ENCODE data around the gene SPACDR.

SPACDR gene, protein sequence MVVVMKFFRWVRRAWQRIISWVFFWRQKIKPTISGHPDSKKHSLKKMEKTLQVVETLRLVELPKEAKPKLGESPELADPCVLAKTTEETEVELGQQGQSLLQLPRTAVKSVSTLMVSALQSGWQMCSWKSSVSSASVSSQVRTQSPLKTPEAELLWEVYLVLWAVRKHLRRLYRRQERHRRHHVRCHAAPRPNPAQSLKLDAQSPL

GRCh38 chr7:100464210-100464660 is at the start of gene SPACDR:
Gene SPACDR, minus strand, starts transcription at chr7:100464260. Its CDS starts 235 bp downstream, at chr7:100464025.
- CTCF ChIA-PET = interaction anchor here (1.2 kb wide), 1 partner anchor 124 kb away, joined by 4 read pairs; no protein-coding TSS in a partner anchor

GRCh38 chr7:100513212-100513810 is 49.3 kb upstream of the SPACDR start:
- CTCF ChIA-PET = no interaction called here
- no peak for TF ChIP-seq HDGF (IDR thresholded peaks at IDR 0.05; ENCODE audit: borderline replicate concordance)
- TF ChIP-seq FOXA1 (IDR thresholded peaks at IDR 0.05) = no peak
- no peak for TF ChIP-seq CTBP1 (IDR thresholded peaks at IDR 0.05; ENCODE audit: borderline replicate concordance)
- TF ChIP-seq FOXM1 (IDR thresholded peaks at IDR 0.05; ENCODE audit: borderline replicate concordance) = no peak
- no peak for TF ChIP-seq NFRKB (IDR thresholded peaks at IDR 0.05)
- TF ChIP-seq ZNF384 (IDR thresholded peaks at IDR 0.05) = no peak
- no peak for TF ChIP-seq LEF1 (IDR thresholded peaks at IDR 0.05; ENCODE audit: borderline replicate concordance)
- no peak for TF ChIP-seq SUZ12 (IDR thresholded peaks at IDR 0.05)
- no peak for TF ChIP-seq PKNOX1 (IDR thresholded peaks at IDR 0.05)
- no peak for TF ChIP-seq BHLHE40 (IDR thresholded peaks at IDR 0.05; ENCODE audit: borderline replicate concordance)
- no peak for TF ChIP-seq SP1 (IDR thresholded peaks at IDR 0.05)
- no peak for TF ChIP-seq TARDBP (IDR thresholded peaks at IDR 0.05)
- no peak for TF ChIP-seq ELF4 (IDR thresholded peaks at IDR 0.05)
- TF ChIP-seq L3MBTL2 (conservative IDR thresholded peaks at IDR 0.05) = no peak
- no peak for TF ChIP-seq FOXK2 (IDR thresholded peaks at IDR 0.05)
- no peak for TF ChIP-seq ARNT (IDR thresholded peaks at IDR 0.05)
- no peak for DNase-seq (ENCODE audit: extremely low spot score)
- POLR2A ChIA-PET = no interaction called here

More at GRCh38 chr7:100464210-100464660, at the start of gene SPACDR:
- POLR2A ChIA-PET = interaction anchor here (1.4 kb wide), 1 partner anchor 14 kb away, joined by 4 read pairs; no protein-coding TSS in a partner anchor
- DNase-seq (ENCODE audit: extremely low spot score) = no peak
- TF ChIP-seq ZNF384 (IDR thresholded peaks at IDR 0.05) (no peak), FOXK2 (IDR thresholded peaks at IDR 0.05) (no peak), TARDBP (IDR thresholded peaks at IDR 0.05) (no peak), ARNT (IDR thresholded peaks at IDR 0.05) (no peak), NFRKB (IDR thresholded peaks at IDR 0.05) (no peak), LEF1 (IDR thresholded peaks at IDR 0.05; ENCODE audit: borderline replicate concordance) (no peak), SP1 (IDR thresholded peaks at IDR 0.05) (no peak), PKNOX1 (IDR thresholded peaks at IDR 0.05) (no peak), FOXA1 (IDR thresholded peaks at IDR 0.05) (no peak), ELF4 (IDR thresholded peaks at IDR 0.05) (no peak), CTBP1 (IDR thresholded peaks at IDR 0.05; ENCODE audit: borderline replicate concordance) (no peak), FOXM1 (IDR thresholded peaks at IDR 0.05; ENCODE audit: borderline replicate concordance) (no peak), SUZ12 (IDR thresholded peaks at IDR 0.05) (no peak)

DNA sequence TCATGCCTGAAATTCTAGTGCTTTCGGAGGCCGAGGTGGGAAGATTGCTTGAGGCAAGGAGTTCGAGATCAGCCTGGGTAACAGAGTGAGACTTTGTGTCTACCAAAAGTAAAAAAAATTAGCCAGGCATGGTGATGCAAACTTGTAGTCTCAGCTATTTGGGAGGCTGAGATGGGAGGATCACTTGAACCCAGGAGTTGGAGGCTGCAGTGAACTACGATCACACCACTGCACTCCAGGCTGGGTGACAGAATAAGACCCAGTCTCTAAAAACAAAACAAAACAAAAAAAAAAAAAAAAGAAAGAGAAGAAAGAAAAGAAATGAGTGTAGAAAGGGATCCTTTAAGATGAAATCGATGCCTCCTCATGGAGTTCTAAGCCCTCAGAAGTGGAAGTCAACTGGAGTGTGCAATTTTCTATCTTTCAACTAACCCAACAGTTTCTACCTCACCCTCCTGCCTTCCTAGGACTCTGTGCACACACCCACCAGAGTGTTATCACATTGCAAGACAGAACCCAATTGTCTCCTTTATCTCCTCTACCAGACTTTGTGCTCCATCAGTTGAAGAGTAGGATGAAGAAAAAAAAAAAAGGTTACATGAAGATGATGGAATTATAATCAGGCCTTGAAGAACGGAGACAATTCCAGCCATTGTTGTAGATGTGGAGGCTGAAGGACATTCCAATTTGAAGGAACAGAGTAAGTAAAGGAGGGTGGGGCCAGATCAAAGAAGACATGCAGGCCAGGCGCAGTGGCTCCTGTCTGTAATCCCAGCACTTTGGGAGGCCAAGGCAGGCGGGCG is 46.6 kb upstream of the SPACDR start:
- POLR2A ChIA-PET = no interaction called here
- no peak for DNase-seq (ENCODE audit: extremely low spot score)
- TF ChIP-seq BHLHE40 (IDR thresholded peaks at IDR 0.05; ENCODE audit: borderline replicate concordance) (no peak), FOXK2 (IDR thresholded peaks at IDR 0.05) (no peak), PKNOX1 (IDR thresholded peaks at IDR 0.05) (no peak), HDGF (IDR thresholded peaks at IDR 0.05; ENCODE audit: borderline replicate concordance) (no peak), FOXM1 (IDR thresholded peaks at IDR 0.05; ENCODE audit: borderline replicate concordance) (no peak), SUZ12 (IDR thresholded peaks at IDR 0.05) (no peak), ZNF384 (IDR thresholded peaks at IDR 0.05) (no peak), SP1 (IDR thresholded peaks at IDR 0.05) (no peak), NFRKB (IDR thresholded peaks at IDR 0.05) (no peak), ARNT (IDR thresholded peaks at IDR 0.05) (no peak), TARDBP (IDR thresholded peaks at IDR 0.05) (no peak), ELF4 (IDR thresholded peaks at IDR 0.05) (no peak)
- CTCF ChIA-PET = interaction anchor here (0.7 kb wide), 1 partner anchor 179 kb away, joined by 4 read pairs; no protein-coding TSS in a partner anchor

DNA sequence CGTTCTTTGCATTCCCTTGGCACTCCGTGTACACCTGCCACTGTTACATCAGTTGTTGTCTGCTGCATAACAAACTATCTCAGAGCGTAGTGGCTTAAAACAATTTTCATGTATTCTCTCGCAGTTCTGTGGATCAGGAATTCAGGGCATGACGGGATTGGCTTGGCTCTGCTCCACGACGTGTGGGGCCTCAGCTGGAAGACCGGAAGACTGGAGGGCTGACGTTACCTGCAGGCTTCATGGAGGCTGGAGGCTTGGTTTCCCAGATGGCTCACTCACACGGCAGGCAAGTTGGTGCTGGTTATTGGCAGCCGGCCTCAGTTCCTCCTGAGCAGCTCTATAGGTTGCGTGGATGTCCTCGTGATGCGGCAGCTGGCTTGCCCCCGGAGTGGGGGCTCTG is 45.2 kb upstream of the SPACDR start:
- ChIA-PET POLR2A (no interaction called here), CTCF (no interaction called here)
- DNase-seq (ENCODE audit: extremely low spot score) = no peak
- TF ChIP-seq LEF1 (IDR thresholded peaks at IDR 0.05; ENCODE audit: borderline replicate concordance) (no peak), SP1 (IDR thresholded peaks at IDR 0.05) (no peak), FOXK2 (IDR thresholded peaks at IDR 0.05) (no peak), ZNF384 (IDR thresholded peaks at IDR 0.05) (no peak), BHLHE40 (IDR thresholded peaks at IDR 0.05; ENCODE audit: borderline replicate concordance) (no peak), SUZ12 (IDR thresholded peaks at IDR 0.05) (no peak), PKNOX1 (IDR thresholded peaks at IDR 0.05) (no peak), FOXA1 (IDR thresholded peaks at IDR 0.05) (no peak), HDGF (IDR thresholded peaks at IDR 0.05; ENCODE audit: borderline replicate concordance) (no peak), ARNT (IDR thresholded peaks at IDR 0.05) (no peak), CTBP1 (IDR thresholded peaks at IDR 0.05; ENCODE audit: borderline replicate concordance) (no peak), ELF4 (IDR thresholded peaks at IDR 0.05) (no peak), L3MBTL2 (conservative IDR thresholded peaks at IDR 0.05) (no peak), FOXM1 (IDR thresholded peaks at IDR 0.05; ENCODE audit: borderline replicate concordance) (no peak), NFRKB (IDR thresholded peaks at IDR 0.05) (no peak)

Measured in HEK293T (cell line).